Stimulated activated naive CD4-positive, alpha-beta T cell treated with Interleukin-2 at 50 U/mL for 16 hours (primary cell): ENCODE measurements around the gene WRNIP1.

Experiments used
- DNase-seq: peaks from one replicate; lab custom pipeline; 2025; lab: John Stamatoyannopoulos, UW

Gene WRNIP1

GRCh38 chr6:2807342-2808090 lies 42.3 kb downstream of the WRNIP1 start:
- no peak for DNase-seq

GRCh38 chr6:2809015-2809414 lies 43.8 kb downstream of the WRNIP1 start:
- DNase-seq: no peak

- no peak for DNase-seq
Measured at GRCh38 chr6:2810092-2810671, 45.0 kb downstream of the WRNIP1 start.

- no peak for DNase-seq
Measured at GRCh38 chr6:2812695-2813094, 47.5 kb downstream of the WRNIP1 start.

- no peak for DNase-seq
Measured at GRCh38 chr6:2816158-2816557, 51.0 kb downstream of the WRNIP1 start.

- no peak for DNase-seq
Measured at GRCh38 chr6:2817903-2818443, 52.8 kb downstream of the WRNIP1 start.

GRCh38 chr6:2818593-2818992 lies 53.4 kb downstream of the WRNIP1 start:
- DNase-seq: no peak

GRCh38 chr6:2819115-2819514 lies 53.9 kb downstream of the WRNIP1 start:
- no peak for DNase-seq

- no peak for DNase-seq
Measured at GRCh38 chr6:2819978-2820377, 54.8 kb downstream of the WRNIP1 start.

GRCh38 chr6:2820415-2820814 lies 55.2 kb downstream of the WRNIP1 start:
- no peak for DNase-seq

- DNase-seq: no peak
Measured at GRCh38 chr6:2821554-2821953, 56.4 kb downstream of the WRNIP1 start.

- DNase-seq: no peak
Measured at GRCh38 chr6:2823104-2823850, 58.1 kb downstream of the WRNIP1 start.

GRCh38 chr6:2826131-2826530 lies 60.9 kb downstream of the WRNIP1 start:
- no peak for DNase-seq

GRCh38 chr6:2827142-2827541 lies 61.9 kb downstream of the WRNIP1 start:
- DNase-seq: no peak

GRCh38 chr6:2828629-2829028 lies 63.4 kb downstream of the WRNIP1 start:
- no peak for DNase-seq

- DNase-seq: no peak
Measured at GRCh38 chr6:2829253-2829652, 64.1 kb downstream of the WRNIP1 start.

GRCh38 chr6:2830183-2830582 lies 65.0 kb downstream of the WRNIP1 start:
- DNase-seq: no peak

GRCh38 chr6:2831392-2831791 lies 66.2 kb downstream of the WRNIP1 start:
- no peak for DNase-seq

GRCh38 chr6:2834262-2834661 lies 69.1 kb downstream of the WRNIP1 start:
- no peak for DNase-seq
